K562 (cell line): ENCODE measurements around the gene FOXD2. TPM values are rescaled to one million over a fixed set of nuclear protein-coding genes. Genes with fewer than 3 reads are reported as not detected.

ENCODE experiments used
- ATAC-seq: fragments of 200-7000 bp; cut with Tn5 transposase; 3 replicates; pipeline ENCODE4 v1.9.1; 2020; ENCODE audit warnings: moderate library complexity
- BruUV-seq: library from RNA; stranded (reverse); fragments of 400-500 nt; replicated peaks from 2 replicates; lab custom pipeline; 2021; lab: Mats Ljungman, UMichigan
- CTCF ChIA-PET: fragments of 300-600 bp; formaldehyde crosslinking; extraction: SDS; loops from one replicate; lab custom pipeline; 2021; ENCODE audit warnings: low intra/inter-chr PET ratio; lab: Yijun Ruan, JAX
- POLR2A ChIA-PET: fragments of 300-600, 350-650 bp; sonication (Branson Sonifier 250); formaldehyde crosslinking; extraction: SDS; loops from one replicate; lab custom pipeline; 2021; ENCODE audit warnings: antibody characterized with exemption, inconsistent platforms; lab: Yijun Ruan, JAX
- DNase-seq, 4 experiments: peaks; one replicate each; pipeline versions ENCODE4 v3.0.0 to v3.0.0-alpha.2; 2011 to 2018; ENCODE audit warnings: low spot score in 3 of 4, mixed read lengths in 3 of 4; ENCODE audit errors: extremely low read depth in 1 of 4
- FAIRE-seq: peaks from 2 replicates; lab custom pipeline; 2011; peaks lifted over from hg19 to GRCh38; lab: Jason Lieb, UNC
- H2AFZ ChIP-seq: 2 replicates; pipeline ENCODE4 v1.6.0; 2011; ENCODE audit warnings: low read depth, low read length, control low read depth, inconsistent platforms
- H3K27ac ChIP-seq: fragments of 200-600 bp; 3 replicates; pipeline ENCODE4 v1.8.0; 2011; ENCODE audit warnings: low read depth, mild to moderate bottlenecking, control low read depth, inconsistent platforms, low read length, moderate library complexity, mixed read lengths; ENCODE audit errors: extremely low read depth
- H3K27me3 ChIP-seq, 2 experiments: fragments of 300-600 bp in 1 of 2; 2 replicates in 1 of 2; 3 replicates in 1 of 2; pipeline versions ENCODE4 v1.6.0 to v1.8.0; 2011; ENCODE audit warnings: inconsistent platforms in 2 of 2, low read length in 2 of 2, mild to moderate bottlenecking in 1 of 2, mixed read lengths in 1 of 2, moderate library complexity in 1 of 2; ENCODE audit not compliant: control insufficient read depth in 2 of 2, insufficient read depth in 2 of 2
- H3K36me3 ChIP-seq: fragments of 300-600 bp; 3 replicates; pipeline ENCODE4 v1.8.0; 2011; ENCODE audit warnings: mild to moderate bottlenecking, low read length, inconsistent platforms; ENCODE audit not compliant: control insufficient read depth, insufficient read depth
- H3K4me1 ChIP-seq, 2 experiments: fragments of 200-600 bp in 1 of 2; replicated peaks in 1 of 2; 2 replicates in 1 of 2; 3 replicates in 1 of 2; pipeline versions ENCODE4 v1.5.1 to v1.8.0; 2011; ENCODE audit warnings: inconsistent platforms in 2 of 2, low read length in 2 of 2, mild to moderate bottlenecking in 1 of 2, mixed read lengths in 1 of 2, moderate library complexity in 1 of 2; ENCODE audit not compliant: control insufficient read depth in 2 of 2, insufficient read depth in 2 of 2
- H3K4me2 ChIP-seq: 2 replicates; pipeline ENCODE4 v1.6.1; 2011; ENCODE audit warnings: low read length, control low read depth, inconsistent platforms, mixed read lengths; ENCODE audit not compliant: insufficient read depth
- H3K4me3 ChIP-seq: fragments of 200-600 bp; sonication (generic), shearing (Covaris generic); 2 replicates; pipeline ENCODE4 v1.5.1; 2016; ENCODE audit warnings: control low read depth, inconsistent platforms
- H3K79me2 ChIP-seq: fragments of 200-600 bp; 3 replicates; pipeline ENCODE4 v1.8.0; 2011; ENCODE audit warnings: low read length, inconsistent platforms; ENCODE audit not compliant: control insufficient read depth, insufficient read depth
- H3K9ac ChIP-seq, 2 experiments: 2 replicates each; pipeline versions ENCODE4 v1.6.0 to v1.6.1; 2011; ENCODE audit warnings: low read depth in 2 of 2, low read length in 2 of 2, control low read depth in 1 of 2, inconsistent platforms in 1 of 2, mild to moderate bottlenecking in 1 of 2, mixed read lengths in 1 of 2; ENCODE audit not compliant: insufficient read depth in 1 of 2
- H3K9me1 ChIP-seq: one replicate; pipeline ENCODE4 v1.6.0; 2011; ENCODE audit warnings: inconsistent platforms, mild to moderate bottlenecking, low read length, moderate library complexity; ENCODE audit not compliant: control insufficient read depth, insufficient read depth
- H3K9me3 ChIP-seq: replicated peaks from 2 replicates; pipeline ENCODE4 v1.5.1; 2011; ENCODE audit warnings: low read depth, low read length, inconsistent platforms; ENCODE audit not compliant: control insufficient read depth, insufficient read depth
- H4K20me1 ChIP-seq: replicated peaks from 2 replicates; pipeline ENCODE4 v1.6.1; 2011; ENCODE audit warnings: low read length, inconsistent platforms, mixed read lengths; ENCODE audit not compliant: control insufficient read depth, insufficient read depth
- BHLHE40 ChIP-seq: IDR thresholded peaks from 2 replicates; pipeline ENCODE4 v1.6.1; 2011; ENCODE audit warnings: low read length, improper control_type of control experiment
- ETV1 ChIP-seq: fragments of 450-650 bp; conservative IDR thresholded peaks from 2 replicates; pipeline ENCODE4 v1.6.1; 2016; ENCODE audit warnings: missing genetic modification characterization, control low read depth, low read depth, missing compliant biosample characterization
- HMBOX1 ChIP-seq: sonication (generic); IDR thresholded peaks from 2 replicates; pipeline ENCODE4 v1.6.1; 2016
- HNRNPH1 ChIP-seq: fragments of 200-400 bp; formaldehyde crosslinking; optimal IDR thresholded peaks from 2 replicates; pipeline ENCODE3; 2017; ENCODE audit warnings: low read depth, mild to moderate bottlenecking, low read length, moderate library complexity
- NFIC ChIP-seq: fragments of 450-650 bp; IDR thresholded peaks from 2 replicates; pipeline ENCODE4 v1.6.1; 2017; ENCODE audit warnings: mild to moderate bottlenecking, inconsistent platforms
- TBL1XR1 ChIP-seq, 2 experiments: IDR thresholded peaks; 2 replicates each; pipeline ENCODE4 v1.6.1; 2012; ENCODE audit warnings: improper control_type of control experiment in 2 of 2, low read length in 2 of 2, mild to moderate bottlenecking in 1 of 2
- ZNF589 ChIP-seq: fragments of 200-800 bp; sonication (Bioruptor generic); IDR thresholded peaks from 2 replicates; pipeline ENCODE4 v1.6.1; 2016; ENCODE audit warnings: low read depth, missing genetic modification characterization, missing compliant biosample characterization
- ZNF644 ChIP-seq: fragments of 200-800 bp; sonication (Bioruptor generic); IDR thresholded peaks from 2 replicates; pipeline ENCODE4 v1.6.1; 2016; ENCODE audit warnings: low read depth, missing genetic modification characterization, missing compliant biosample characterization
- ZNF79 ChIP-seq: fragments of 250-450 bp; sonication (Bioruptor Pico); IDR thresholded peaks from 2 replicates; pipeline ENCODE4 v1.4.0; 2020; ENCODE audit warnings: low read depth, mild to moderate bottlenecking, moderate library complexity
- WGBS: fragments of 100-300 bp; shearing (Covaris generic); methylation state at CpG from one replicate; pipeline ENCODE4 v1.1.6; 2016; ENCODE audit warnings: low coverage, mixed read lengths; ENCODE audit not compliant: insufficient coverage; ENCODE audit errors: missing lambda C conversion rate; 5-methylcytosine and 5-hydroxymethylcytosine counted together
- in situ Hi-C: fragments of 300-500 bp; cut with MboI; formaldehyde crosslinking; loops from 4 replicates; pipeline ENCODE4 v1.15.0; 2018; ENCODE audit warnings: inconsistent platforms, mixed read lengths
- intact Hi-C: fragments of 100-400 bp; cut with micrococcal nuclease; formaldehyde crosslinking; loops from 2 replicates; pipeline ENCODE4 v1.14.2; 2022
- polyA plus RNA-seq, 8 experiments: library from polyadenylated mRNA; depleted of rRNA in 4 of 8; stranded (reverse) in 5 of 8; unstranded in 3 of 8; fragments of >200 nt; fragmentation: Nextera tagmentation in 2 of 8; fragmentation: Illumina TruSeq in 1 of 8; extraction: Ambion mirVana in 2 of 8; extraction: Trizol in 1 of 8; gene quantifications; 2 replicates each; pipeline versions ENCODE4 v1.2.1 to v1.2.3, GENCODE V29; 2011 to 2014; ENCODE audit warnings: inconsistent platforms in 1 of 8, missing spikeins in 1 of 8
- total RNA-seq, 7 experiments: library from RNA; depleted of rRNA in 6 of 7; stranded (reverse); fragments of >200 nt in 6 of 7; fragmentation: Illumina TruSeq in 2 of 7; extraction: Trizol in 2 of 7; gene quantifications; 2 replicates each; pipeline versions ENCODE4 v1.2.1 to v1.2.3, GENCODE V29; 2011 to 2021; ENCODE audit warnings: low replicate concordance in 1 of 7
- TF ChIP-seq, protein P1 (sequence below): fragments of 450-650 bp; formaldehyde crosslinking; IDR thresholded peaks from 2 replicates; pipeline ENCODE4 v1.4.0; 2020; ENCODE audit warnings: mild to moderate bottlenecking, mixed read lengths

FOXD2 gene
- total and polyA plus RNA-seq, 9 of the 15 experiments (the other 6 are each of a cell fraction or from before 2014, with no cell fraction given) = 0.06 to 1.2 (median 0.22) TPM

GRCh38 chr1:47390843-47391242, 47.0 kb upstream of the FOXD2 start:
- H3K9me3 ChIP-seq = no peaks in the 10 kb centered on the region

More at GRCh38 chr1:47390843-47391242, 47.0 kb upstream of the FOXD2 start:
- no peaks in the 10 kb centered on the region; a peak in 1 of 5 replicates for H3K4me1 ChIP-seq
- BruUV-seq = no TSS peak
- H4K20me1 ChIP-seq = peaks cover 6% of the 10 kb centered on the region
- FAIRE-seq (no peak), ATAC-seq (no peak), DNase-seq (no peak)
- no peaks in the 10 kb centered on the region for H3K9me1 ChIP-seq
- no peaks in the 10 kb centered on the region for H3K36me3 ChIP-seq
- H3K79me2 ChIP-seq = no peaks in the 10 kb centered on the region
- H3K4me2 ChIP-seq = no peak overlapping the region
- ChIA-PET CTCF (no interaction called here), POLR2A (interaction anchor here (0.7 to 1.3 kb wide), 4 partner anchors 12 to 62 kb away, joined by 3 to 7 read pairs (median 4); no protein-coding TSS in a partner anchor)
- H3K9ac ChIP-seq = no peak overlapping the region
- 25% methylated on average over 2 of the region's 2 CpGs for WGBS
- H3K4me3 ChIP-seq = no peak overlapping the region
- TF ChIP-seq TBL1XR1 (IDR thresholded peaks at IDR 0.05; ENCODE audit: low read length in 2 of 2) (no peak), HMBOX1 (peak; percentile 79), ZNF644 (tag) (no peak), ETV1 (tag) (no peak), ZNF79 (no peak), NFIC (no peak), HNRNPH1 (no peak), ZNF589 (no peak), BHLHE40 (peak; percentile 21; the same call in 1 of the 2 replicates)
- TF ChIP-seq, protein P1, sequence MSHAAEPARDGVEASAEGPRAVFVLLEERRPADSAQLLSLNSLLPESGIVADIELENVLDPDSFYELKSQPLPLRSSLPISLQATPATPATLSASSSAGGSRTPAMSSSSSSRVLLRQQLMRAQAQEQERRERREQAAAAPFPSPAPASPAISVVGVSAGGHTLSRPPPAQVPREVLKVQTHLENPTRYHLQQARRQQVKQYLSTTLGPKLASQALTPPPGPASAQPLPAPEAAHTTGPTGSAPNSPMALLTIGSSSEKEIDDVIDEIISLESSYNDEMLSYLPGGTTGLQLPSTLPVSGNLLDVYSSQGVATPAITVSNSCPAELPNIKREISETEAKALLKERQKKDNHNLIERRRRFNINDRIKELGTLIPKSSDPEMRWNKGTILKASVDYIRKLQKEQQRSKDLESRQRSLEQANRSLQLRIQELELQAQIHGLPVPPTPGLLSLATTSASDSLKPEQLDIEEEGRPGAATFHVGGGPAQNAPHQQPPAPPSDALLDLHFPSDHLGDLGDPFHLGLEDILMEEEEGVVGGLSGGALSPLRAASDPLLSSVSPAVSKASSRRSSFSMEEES (CRISPR knock-in tag) = peak; percentile 39; the same call in 1 of the 2 replicates
- H3K27me3 ChIP-seq = peaks cover 16% of the 10 kb centered on the region in 2 experiments
- intact Hi-C loops = no loop called here
- H2AFZ ChIP-seq = no peak overlapping the region
- H3K27ac ChIP-seq = no peak overlapping the region
- in situ Hi-C loops = no loop called here
